Cardiac muscle cell (in vitro differentiated cells and primary cell): ENCODE data around the gene CNTNAP2. TPM values are rescaled to one million over a fixed set of nuclear protein-coding genes. Genes with fewer than 3 reads are reported as not detected.

Experiments
- DNase-seq, 2 donors: peaks; one replicate each; pipeline versions ENCODE4 v3.0.0 to v3.0.0-alpha.2; 2010 to 2017; ENCODE audit warnings: low read depth in 1 of 2, low spot score in 1 of 2
- H3K27ac ChIP-seq: fragments of 200-600 bp; sonication (generic); 2 replicates; pipeline ENCODE4 v1.5.1; 2016
- H3K27me3 ChIP-seq: fragments of 200-600 bp; sonication (generic); 2 replicates; pipeline ENCODE4 v1.6.0; 2016; ENCODE audit warnings: control low read depth
- H3K36me3 ChIP-seq: fragments of 200-600 bp; sonication (generic); 2 replicates; pipeline ENCODE4 v1.5.1; 2016; ENCODE audit warnings: control low read depth
- H3K4me1 ChIP-seq: fragments of 200-600 bp; sonication (generic); 2 replicates; pipeline ENCODE4 v1.8.1; 2017; ENCODE audit warnings: low read depth, mild to moderate bottlenecking, mixed run types
- H3K4me3 ChIP-seq: fragments of 200-600 bp; sonication (generic); 2 replicates; pipeline ENCODE4 v1.5.1; 2016; ENCODE audit warnings: mild to moderate bottlenecking
- H3K9me3 ChIP-seq: fragments of 200-600 bp; sonication (generic); 2 replicates; pipeline ENCODE4 v1.5.1; 2017; ENCODE audit warnings: low read depth, mild to moderate bottlenecking, control low read depth
- CTCF ChIP-seq: IDR thresholded peaks from 2 replicates; pipeline ENCODE4 v1.5.1; 2012; ENCODE audit warnings: low read depth, mild to moderate bottlenecking, low read length
- polyA plus RNA-seq: library from polyadenylated mRNA; unstranded; fragments of >200 nt; fragmentation: Nextera tagmentation; extraction: Ambion mirVana; gene quantifications from 2 replicates; pipeline ENCODE4 v1.2.1, GENCODE V29; 2016
- total RNA-seq: library from RNA; depleted of rRNA; stranded (reverse); fragments of >200 nt; gene quantifications from 2 replicates; pipeline ENCODE4 v1.2.3, GENCODE V29; 2016

CNTNAP2 gene
- total and polyA plus RNA-seq, 2 experiments from 2014 or later = 4.8 to 5.1 TPM

DNA sequence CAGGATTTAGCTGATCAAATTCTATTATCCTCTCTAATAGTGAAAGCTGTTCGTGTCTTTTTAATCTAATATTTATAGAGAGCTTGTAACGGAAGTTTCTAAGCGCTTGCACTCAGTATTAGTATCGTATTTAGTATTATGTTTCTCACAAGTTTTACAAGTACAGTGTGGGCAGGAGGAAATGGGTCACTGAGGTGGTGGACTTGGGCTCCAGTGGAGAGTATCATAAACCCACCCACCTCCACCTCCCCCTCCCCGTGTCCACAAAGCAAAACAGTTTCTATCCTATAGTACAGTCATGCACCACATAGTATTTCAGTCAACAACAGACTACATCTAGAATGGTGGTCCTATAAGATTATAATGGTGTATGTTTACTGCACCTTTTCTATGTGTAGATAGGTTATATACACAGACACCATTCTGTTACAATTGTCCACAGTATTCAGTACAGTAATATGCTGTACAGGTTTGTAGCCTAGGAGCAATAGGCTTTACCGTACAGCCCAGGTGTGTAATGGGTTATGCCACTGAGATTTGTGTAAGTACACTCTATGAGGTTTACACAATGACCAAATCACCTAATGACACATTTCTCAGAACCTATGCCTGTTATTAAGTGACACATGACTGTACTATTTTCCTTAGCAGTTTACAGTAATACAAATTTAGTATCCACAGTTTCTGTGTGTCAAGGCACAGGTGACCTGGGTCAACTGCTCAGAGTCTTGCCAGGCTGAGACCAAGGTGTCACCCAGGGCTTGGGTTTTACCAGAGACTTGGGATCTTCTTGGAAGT, 1452.7 kb downstream of the CNTNAP2 start:
- H3K4me3 ChIP-seq = no peak overlapping the region
- TF ChIP-seq CTCF = no peak
- H3K9me3 ChIP-seq = no peaks in the 10 kb centered on the region
- no peaks in the 10 kb centered on the region for H3K36me3 ChIP-seq
- H3K27ac ChIP-seq = no peak overlapping the region
- no peaks in the 10 kb centered on the region for H3K27me3 ChIP-seq
- no peak for DNase-seq
- no peaks in the 10 kb centered on the region for H3K4me1 ChIP-seq

GRCh38 chr7:147570390-147570789, 1453.8 kb downstream of the CNTNAP2 start:
- no peaks in the 10 kb centered on the region for H3K27me3 ChIP-seq
- no peak for TF ChIP-seq CTCF
- H3K4me1 ChIP-seq = no peaks in the 10 kb centered on the region
- no peaks in the 10 kb centered on the region for H3K36me3 ChIP-seq
- DNase-seq = no peak
- H3K27ac ChIP-seq = no peak overlapping the region
- H3K4me3 ChIP-seq = no peak overlapping the region
- H3K9me3 ChIP-seq = no peaks in the 10 kb centered on the region

DNA sequence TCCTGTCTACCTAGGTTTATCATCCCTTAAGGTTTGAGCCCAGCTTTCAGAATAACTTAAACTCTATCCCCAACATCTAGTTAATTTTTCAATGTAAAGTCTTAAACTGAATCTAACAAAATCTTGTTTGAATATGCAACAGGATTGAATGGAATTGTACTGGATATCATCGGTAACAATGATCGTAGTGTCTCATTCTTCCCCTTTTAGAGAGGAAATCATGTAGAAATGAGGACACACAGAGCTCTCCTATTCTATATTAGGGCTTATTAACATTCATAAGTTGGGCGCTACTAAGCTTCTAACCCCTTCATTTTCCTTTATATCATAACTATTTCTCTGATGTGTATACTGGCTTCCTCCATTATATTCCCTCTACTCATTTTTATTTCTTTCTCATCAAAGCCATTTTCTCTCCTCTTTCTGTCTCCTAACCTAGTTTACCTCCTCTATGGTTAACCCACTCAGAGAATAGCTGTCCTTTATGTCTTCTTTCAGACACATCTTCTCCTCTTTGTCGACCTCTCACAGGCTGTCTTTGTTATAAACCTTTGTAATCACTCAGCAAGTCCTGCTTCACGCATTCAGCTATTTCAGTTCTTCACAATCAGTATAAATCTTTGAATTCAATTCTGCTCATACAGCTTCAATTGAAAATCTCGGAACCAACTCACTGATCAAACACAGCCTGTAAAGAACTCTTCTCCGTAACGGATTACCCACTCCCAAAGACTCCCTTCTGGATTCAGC, 1455.0 kb downstream of the CNTNAP2 start:
- Histone ChIP-seq H3K4me1 (no peaks in the 10 kb centered on the region), H3K27ac (no peak overlapping the region), H3K9me3 (no peaks in the 10 kb centered on the region), H3K27me3 (no peaks in the 10 kb centered on the region), H3K36me3 (no peaks in the 10 kb centered on the region), H3K4me3 (no peak overlapping the region)
- TF ChIP-seq CTCF = no peak
- no peak for DNase-seq

DNA sequence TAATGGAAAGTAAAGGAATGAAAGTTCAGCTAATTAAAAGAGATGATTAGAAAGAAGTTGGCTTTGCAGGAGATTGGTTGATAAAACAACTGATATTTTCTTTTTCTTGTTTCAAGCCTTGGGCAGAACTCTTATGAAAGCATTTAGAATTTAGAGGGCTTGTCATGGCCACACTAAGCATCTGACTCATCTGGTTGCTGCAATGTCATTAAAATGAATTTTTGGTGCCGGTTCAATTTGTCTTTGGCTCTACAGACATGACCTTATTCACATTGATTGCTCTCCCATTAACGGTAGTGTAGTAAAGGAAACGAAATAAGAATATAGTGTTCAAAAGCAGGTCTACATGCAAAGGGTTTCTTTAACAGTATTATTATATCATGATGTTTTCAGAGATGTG, 1461.6 kb downstream of the CNTNAP2 start:
- no peak overlapping the region for H3K27ac ChIP-seq
- DNase-seq = no peak
- no peak overlapping the region for H3K4me3 ChIP-seq
- no peaks in the 10 kb centered on the region for H3K36me3 ChIP-seq
- no peaks in the 10 kb centered on the region for H3K4me1 ChIP-seq
- no peak for TF ChIP-seq CTCF
- no peaks in the 10 kb centered on the region for H3K27me3 ChIP-seq
- H3K9me3 ChIP-seq = no peaks in the 10 kb centered on the region

GRCh38 chr7:147579148-147579547, 1462.5 kb downstream of the CNTNAP2 start:
- Histone ChIP-seq H3K4me1 (no peaks in the 10 kb centered on the region), H3K9me3 (no peaks in the 10 kb centered on the region), H3K27ac (no peak overlapping the region), H3K4me3 (no peak overlapping the region), H3K27me3 (no peaks in the 10 kb centered on the region), H3K36me3 (no peaks in the 10 kb centered on the region)
- no peak for DNase-seq
- TF ChIP-seq CTCF = no peak
